Lower lobe of right lung (tissue), 2 donors: ENCODE measurements around the gene GAS7. TPM values are rescaled to one million over a fixed set of nuclear protein-coding genes. Genes with fewer than 3 reads are reported as not detected.

Source experiments
- ATAC-seq, 2 donors: fragments of 200-7000 bp; cut with Tn5 transposase; one replicate each; pipeline ENCODE4 v1.9.1; 2020 to 2022; ENCODE audit warnings: mild to moderate bottlenecking in 2 of 2, moderate library complexity in 2 of 2
- DNase-seq: peaks from one replicate; pipeline ENCODE4 v3.0.0-alpha.2; 2020
- H3K27ac ChIP-seq: fragments of 200-600 bp; one replicate; pipeline ENCODE4 v1.8.0; 2022
- H3K27me3 ChIP-seq: fragments of 200-600 bp; one replicate; pipeline ENCODE4 v1.8.0; 2022; ENCODE audit warnings: low read depth
- H3K36me3 ChIP-seq: fragments of 200-600 bp; one replicate; pipeline ENCODE4 v1.8.0; 2022; ENCODE audit warnings: mild to moderate bottlenecking
- H3K4me1 ChIP-seq: fragments of 200-600 bp; one replicate; pipeline ENCODE4 v1.8.0; 2022
- H3K4me3 ChIP-seq: fragments of 200-600 bp; one replicate; pipeline ENCODE4 v1.8.0; 2022; ENCODE audit warnings: mild to moderate bottlenecking
- H3K9me3 ChIP-seq: fragments of 200-600 bp; one replicate; pipeline ENCODE4 v1.8.0; 2022
- CTCF ChIP-seq: fragments of 200-600 bp; IDR thresholded peaks from one replicate; pipeline ENCODE4 v1.8.0; 2022; ENCODE audit warnings: antibody characterized with exemption, mild to moderate bottlenecking
- intact Hi-C: fragments of 100-400 bp; cut with DNase I; formaldehyde crosslinking; loops from one replicate; pipeline ENCODE4 v1.11.0; 2022
- total RNA-seq: library from RNA; stranded (reverse); fragmentation: NEBNext Ultra II Directional; extraction: Animal tissue kit (Norgen Biotek cat#: 25700); gene quantifications from one replicate; pipeline ENCODE4 v1.2.1, GENCODE V29; 2021
- donor health status: DM: no; HTN: yes; CAD: no; lungs with severe emphysema.

The GAS7 gene
- total RNA-seq, 1 donor from 2014 or later = 54.1 TPM

- peaks cover 12% of the 10 kb centered on the region for H3K4me1 ChIP-seq
- H3K36me3 ChIP-seq = no peaks in the 10 kb centered on the region
- ATAC-seq (no peak), DNase-seq (no peak)
- no peaks in the 10 kb centered on the region for H3K27me3 ChIP-seq
- H3K4me3 ChIP-seq = no peak overlapping the region
- H3K27ac ChIP-seq = no peak overlapping the region
- no peaks in the 10 kb centered on the region for H3K9me3 ChIP-seq
- intact Hi-C loops = no loop called here
- TF ChIP-seq CTCF = no peak
These were observed 207.1 kb downstream of the GAS7 start for GRCh38 chr17:9991351-9991750.

GRCh38 chr17:9987779-9988585, 210.4 kb downstream of the GAS7 start:
- peak; percentile 57 to 63 for ATAC-seq
- peak; percentile 54 for DNase-seq
- intact Hi-C loops = no loop called here
- H3K36me3 ChIP-seq = no peaks in the 10 kb centered on the region
- no peak overlapping the region for H3K27ac ChIP-seq
- peaks cover 12% of the 10 kb centered on the region for H3K4me1 ChIP-seq
- no peaks in the 10 kb centered on the region for H3K27me3 ChIP-seq
- no peak overlapping the region for H3K4me3 ChIP-seq
- H3K9me3 ChIP-seq = no peaks in the 10 kb centered on the region
- peak; percentile 75 for TF ChIP-seq CTCF

- intact Hi-C loops = no loop called here
- Histone ChIP-seq H3K9me3 (no peaks in the 10 kb centered on the region), H3K27ac (no peak overlapping the region), H3K36me3 (no peaks in the 10 kb centered on the region), H3K27me3 (no peaks in the 10 kb centered on the region), H3K4me3 (no peak overlapping the region), H3K4me1 (peaks cover 12% of the 10 kb centered on the region)
- peak in 1 of 2 donors; percentile 5 for ATAC-seq
- no peak for TF ChIP-seq CTCF
- DNase-seq = no peak
These were observed 211.5 kb downstream of the GAS7 start for GRCh38 chr17:9986754-9987382.

GRCh38 chr17:9985646-9986045, 212.8 kb downstream of the GAS7 start:
- TF ChIP-seq CTCF = no peak
- no peak overlapping the region for H3K4me3 ChIP-seq
- peak in 1 of 2 donors; percentile 28 for ATAC-seq
- intact Hi-C loops = no loop called here
- peaks cover 4% of the 10 kb centered on the region for H3K27me3 ChIP-seq
- no peaks in the 10 kb centered on the region for H3K36me3 ChIP-seq
- H3K27ac ChIP-seq = no peak overlapping the region
- DNase-seq = no peak
- H3K4me1 ChIP-seq = peaks cover 12% of the 10 kb centered on the region
- H3K9me3 ChIP-seq = no peaks in the 10 kb centered on the region

- no peak overlapping the region for H3K27ac ChIP-seq
These were observed 213.6 kb downstream of the GAS7 start for GRCh38 chr17:9984768-9985167.

More at GRCh38 chr17:9984768-9985167, 213.6 kb downstream of the GAS7 start:
- no peak overlapping the region for H3K4me3 ChIP-seq
- DNase-seq (no peak), ATAC-seq (no peak)
- intact Hi-C loops = no loop called here
- H3K36me3 ChIP-seq = no peaks in the 10 kb centered on the region
- peaks cover 4% of the 10 kb centered on the region for H3K27me3 ChIP-seq
- no peaks in the 10 kb centered on the region for H3K9me3 ChIP-seq
- TF ChIP-seq CTCF = no peak
- peaks cover 12% of the 10 kb centered on the region for H3K4me1 ChIP-seq
